ENCODE data around the gene IRF2BP2. TPM values are rescaled to one million over a fixed set of nuclear protein-coding genes. Genes with fewer than 3 reads are reported as not detected.
A peak's percentile ranks its signal among the peaks of the same experiment; 100 is the strongest.

Gene IRF2BP2
- polyA plus RNA-seq, 1 donor: 161 TPM

DNA sequence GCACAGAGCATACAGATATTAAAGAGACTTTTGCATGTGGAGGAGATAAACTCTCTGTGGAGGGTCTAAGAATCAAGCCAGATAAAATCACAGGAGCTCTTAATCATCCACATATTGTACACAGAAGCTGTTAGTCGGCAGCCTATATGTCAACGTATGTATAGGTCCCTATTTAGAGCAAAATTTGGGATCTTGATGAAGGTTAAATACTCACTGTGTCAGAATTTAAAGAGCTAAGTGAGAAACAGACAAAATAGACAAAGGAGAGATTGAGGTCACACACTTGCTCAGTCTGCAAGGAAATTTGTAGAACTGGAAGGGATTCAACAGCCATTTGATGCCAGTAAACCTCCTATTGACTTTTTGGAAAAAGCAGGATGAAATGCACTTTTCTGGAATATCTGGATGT lies 4.1 kb upstream of the IRF2BP2 start:
- DNase-seq: no peak
- no peaks in the 10 kb centered on the region for H3K27me3 ChIP-seq (ENCODE audit: control insufficient read depth, insufficient read depth, low read length)
- H3K4me1 ChIP-seq (ENCODE audit: control insufficient read depth, insufficient read depth, low read length): peaks cover 57% of the 10 kb centered on the region
- no peaks in the 10 kb centered on the region for H3K9me3 ChIP-seq (ENCODE audit: control insufficient read depth, low read depth, low read length)
- WGBS (ENCODE audit: insufficient coverage, low lambda C conversion rate): no CpG with 5 or more reads among the region's 2 CpGs
- H3K36me3 ChIP-seq (ENCODE audit: control insufficient read depth, insufficient read depth, low read length): no peaks in the 10 kb centered on the region
- no peak overlapping the region for H3K4me3 ChIP-seq (ENCODE audit: low read length)
- H3K27ac ChIP-seq (ENCODE audit: low read length): peak overlapping the region; percentile 100

DNA sequence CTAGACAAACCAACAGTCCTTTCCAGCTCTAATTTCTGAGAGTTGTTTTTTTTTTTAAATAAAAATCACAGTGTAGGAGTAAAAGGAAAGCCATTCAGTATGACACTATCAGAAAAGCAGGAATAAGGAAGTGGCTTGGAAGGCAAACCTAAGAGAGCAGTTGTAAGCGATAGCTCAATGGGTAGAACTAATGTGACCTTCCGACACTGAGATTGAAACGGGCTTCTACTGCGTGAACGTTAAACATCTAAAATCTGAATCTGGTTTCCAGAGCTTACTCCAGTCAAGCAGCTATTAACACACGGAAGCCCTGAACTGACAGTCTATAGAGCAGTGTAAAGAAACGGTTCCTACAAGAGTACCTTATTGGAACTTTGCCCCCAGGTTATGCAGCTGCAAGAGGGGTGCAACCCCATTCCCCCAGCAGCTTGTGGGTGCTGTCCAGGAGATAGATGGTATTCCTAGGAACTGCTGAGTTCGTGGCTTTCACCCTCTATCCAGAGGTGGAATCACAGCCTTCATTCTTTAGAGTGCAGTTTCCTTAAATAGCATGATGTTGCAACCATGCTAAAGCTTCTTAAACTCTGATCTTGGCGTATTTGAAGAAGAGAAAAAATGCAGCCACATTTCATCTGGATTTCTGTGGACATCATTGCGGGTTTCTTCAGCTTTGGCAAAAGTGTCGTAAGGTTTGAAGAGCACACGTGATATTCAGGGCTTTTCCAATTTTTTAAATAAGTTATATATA lies 3.3 kb upstream of the IRF2BP2 start:
- peaks cover 1% of the 10 kb centered on the region for H3K36me3 ChIP-seq (ENCODE audit: control insufficient read depth, insufficient read depth, low read length)
- H3K4me3 ChIP-seq (ENCODE audit: low read length): peak overlapping the region; percentile 2
- no peaks in the 10 kb centered on the region for H3K27me3 ChIP-seq (ENCODE audit: control insufficient read depth, insufficient read depth, low read length)
- peak; percentile 85 to 93 for DNase-seq
- no peaks in the 10 kb centered on the region for H3K9me3 ChIP-seq (ENCODE audit: control insufficient read depth, low read depth, low read length)
- peaks cover 49% of the 10 kb centered on the region for H3K4me1 ChIP-seq (ENCODE audit: control insufficient read depth, insufficient read depth, low read length)
- H3K27ac ChIP-seq (ENCODE audit: low read length): peak overlapping the region; percentile 100
- no CpG with 5 or more reads among the region's 12 CpGs for WGBS (ENCODE audit: insufficient coverage, low lambda C conversion rate)

DNA sequence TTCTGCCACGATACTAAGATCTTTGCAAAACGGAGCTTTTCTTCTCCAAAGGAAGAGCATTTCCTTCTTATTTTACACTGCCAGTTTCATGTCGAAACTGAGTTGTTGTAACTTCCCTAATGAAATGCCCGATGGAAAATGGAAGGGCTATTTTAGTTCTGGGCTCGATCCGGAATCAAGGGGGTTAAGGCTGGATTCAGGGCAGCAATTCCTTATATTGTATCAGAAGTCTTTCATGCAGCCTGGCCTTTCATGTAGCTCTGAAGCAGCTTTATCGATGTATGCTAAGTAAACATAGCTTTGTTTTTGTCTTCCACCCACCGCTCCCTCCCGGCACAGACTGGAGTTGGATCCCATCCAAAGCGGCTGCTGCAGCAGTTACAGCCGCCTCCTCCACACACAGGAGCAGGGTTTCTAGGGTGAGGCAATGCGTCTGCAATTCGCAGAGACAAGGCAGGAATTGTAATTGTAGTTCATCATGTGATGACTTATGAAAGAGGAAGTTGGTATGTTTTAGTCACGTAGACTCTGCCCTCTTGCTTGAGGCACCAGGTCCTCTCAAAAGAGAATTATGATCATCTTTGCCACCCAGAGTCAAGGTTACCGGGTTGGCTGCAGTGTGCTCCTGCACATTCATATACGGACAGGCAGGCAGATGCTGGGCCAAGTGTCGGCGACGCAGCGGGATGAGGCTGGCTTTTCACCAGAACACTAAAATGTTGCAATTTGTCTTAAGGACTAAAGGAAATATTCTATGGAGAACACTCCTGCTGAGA lies 2.6 kb upstream of the IRF2BP2 start:
- Histone ChIP-seq H3K27ac (ENCODE audit: low read length) (peak overlapping the region; percentile 100), H3K4me1 (ENCODE audit: control insufficient read depth, insufficient read depth, low read length) (peaks cover 48% of the 10 kb centered on the region), H3K36me3 (ENCODE audit: control insufficient read depth, insufficient read depth, low read length) (peaks cover 9% of the 10 kb centered on the region), H3K27me3 (ENCODE audit: control insufficient read depth, insufficient read depth, low read length) (no peaks in the 10 kb centered on the region), H3K9me3 (ENCODE audit: control insufficient read depth, low read depth, low read length) (no peaks in the 10 kb centered on the region), H3K4me3 (ENCODE audit: low read length) (peak overlapping the region; percentile 2)
- peak; percentile 98 to 99 for DNase-seq
- 29% methylated on average over 2 of the region's 20 CpGs for WGBS (ENCODE audit: insufficient coverage, low lambda C conversion rate)

DNA sequence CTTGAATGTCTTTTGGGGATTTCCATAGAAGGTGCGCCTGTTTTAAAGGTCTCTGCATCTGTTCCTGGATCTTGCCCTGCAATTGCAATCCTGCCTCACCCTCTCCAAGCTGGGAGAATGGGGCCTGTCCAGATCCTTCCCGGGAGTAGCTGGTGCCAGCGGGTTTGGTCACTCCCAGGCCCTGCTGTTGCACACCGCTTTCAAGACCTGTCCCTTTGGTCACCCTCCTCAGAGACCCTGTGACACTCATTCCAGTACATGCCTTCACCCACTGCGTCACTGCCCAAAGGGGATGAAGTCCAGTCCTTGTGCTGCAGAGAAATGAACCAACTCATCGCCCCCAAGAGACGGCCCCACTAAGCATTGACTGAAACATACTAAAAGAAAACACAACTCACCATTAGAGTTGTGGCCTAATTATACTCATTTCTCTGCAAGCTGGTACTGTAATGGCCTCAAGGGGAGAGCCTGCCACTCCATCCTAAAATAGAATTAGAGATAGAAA lies 1.9 kb upstream of the IRF2BP2 start:
- Histone ChIP-seq H3K4me3 (ENCODE audit: low read length) (peak overlapping the region; percentile 36), H3K27me3 (ENCODE audit: control insufficient read depth, insufficient read depth, low read length) (no peaks in the 10 kb centered on the region), H3K9me3 (ENCODE audit: control insufficient read depth, low read depth, low read length) (no peaks in the 10 kb centered on the region), H3K4me1 (ENCODE audit: control insufficient read depth, insufficient read depth, low read length) (peaks cover 41% of the 10 kb centered on the region), H3K27ac (ENCODE audit: low read length) (peak overlapping the region; percentile 100), H3K36me3 (ENCODE audit: control insufficient read depth, insufficient read depth, low read length) (peaks cover 15% of the 10 kb centered on the region)
- DNase-seq: peak in 1 of 2 donors; percentile 88
- no CpG with 5 or more reads among the region's 7 CpGs for WGBS (ENCODE audit: insufficient coverage, low lambda C conversion rate)

DNA sequence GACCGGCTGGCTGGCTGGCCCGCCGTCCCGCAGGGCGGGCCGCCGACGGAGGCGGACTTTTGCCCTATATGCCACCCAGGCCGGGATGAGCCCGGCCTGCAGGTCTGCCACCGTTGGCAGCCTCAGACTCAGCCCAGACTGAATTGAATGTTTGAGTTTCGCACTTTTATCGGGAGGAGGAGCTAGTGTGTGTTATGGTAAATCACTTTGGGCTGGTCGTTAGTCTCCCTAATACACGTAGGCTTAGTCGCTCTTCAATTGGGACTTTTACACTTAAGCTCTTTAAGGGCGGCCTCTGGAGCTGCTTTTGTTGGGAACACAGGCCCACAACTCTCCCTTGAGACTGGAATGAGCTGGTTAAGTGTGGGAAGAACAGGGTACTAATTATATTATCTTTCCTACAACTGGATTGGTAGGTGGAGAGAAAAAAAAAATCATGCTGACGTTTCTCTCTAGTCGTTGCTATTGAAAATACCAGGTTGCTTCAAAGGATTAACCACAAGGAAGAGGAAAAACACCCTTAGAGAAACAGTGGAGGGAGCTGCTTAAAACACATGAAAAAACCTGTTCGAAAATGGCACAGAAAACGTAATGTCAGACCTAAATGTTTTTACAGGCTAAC lies 1.4 kb upstream of the IRF2BP2 start:
- Histone ChIP-seq H3K9me3 (ENCODE audit: control insufficient read depth, low read depth, low read length) (no peaks in the 10 kb centered on the region), H3K36me3 (ENCODE audit: control insufficient read depth, insufficient read depth, low read length) (peaks cover 20% of the 10 kb centered on the region), H3K4me1 (ENCODE audit: control insufficient read depth, insufficient read depth, low read length) (peaks cover 36% of the 10 kb centered on the region), H3K27me3 (ENCODE audit: control insufficient read depth, insufficient read depth, low read length) (no peaks in the 10 kb centered on the region), H3K27ac (ENCODE audit: low read length) (peak overlapping the region; percentile 100), H3K4me3 (ENCODE audit: low read length) (peak overlapping the region; percentile 36)
- WGBS (ENCODE audit: insufficient coverage, low lambda C conversion rate): no CpG with 5 or more reads among the region's 22 CpGs
- DNase-seq: peak in 1 of 2 donors; percentile 93

DNA sequence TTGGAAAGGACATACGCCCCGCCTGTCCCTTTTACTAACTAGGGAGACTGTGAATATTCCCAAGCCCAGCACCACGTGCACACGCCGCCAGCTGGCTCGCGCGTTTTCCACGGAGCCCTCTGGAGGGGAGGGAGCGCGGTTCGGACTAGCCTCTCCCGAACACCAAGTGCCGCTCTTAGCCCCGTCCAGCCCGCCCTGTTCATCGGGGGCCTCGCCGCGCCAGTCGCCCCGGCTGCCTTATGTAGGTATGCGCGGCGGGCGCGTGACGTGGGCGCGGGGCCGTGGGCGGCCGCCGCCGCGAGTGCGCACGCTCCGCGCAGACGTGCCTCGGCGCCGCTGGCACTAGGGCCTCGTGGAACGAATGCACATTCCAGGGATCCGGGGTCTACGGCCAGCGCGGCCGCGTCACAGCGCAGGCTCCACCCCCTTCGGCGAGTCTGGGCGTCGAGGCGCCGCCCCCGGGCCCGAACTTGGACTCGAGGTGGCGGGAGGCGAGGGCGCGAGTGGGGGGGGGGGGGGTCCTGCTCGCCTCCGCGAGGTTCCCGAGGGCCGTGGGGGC lies 767 bp upstream of the IRF2BP2 start:
- peak overlapping the region; percentile 100 for H3K27ac ChIP-seq (ENCODE audit: low read length)
- peaks cover 34% of the 10 kb centered on the region for H3K4me1 ChIP-seq (ENCODE audit: control insufficient read depth, insufficient read depth, low read length)
- DNase-seq: peak; percentile 97 to 99
- peaks cover 26% of the 10 kb centered on the region for H3K36me3 ChIP-seq (ENCODE audit: control insufficient read depth, insufficient read depth, low read length)
- no peaks in the 10 kb centered on the region for H3K27me3 ChIP-seq (ENCODE audit: control insufficient read depth, insufficient read depth, low read length)
- no peaks in the 10 kb centered on the region for H3K9me3 ChIP-seq (ENCODE audit: control insufficient read depth, low read depth, low read length)
- WGBS (ENCODE audit: insufficient coverage, low lambda C conversion rate): no CpG with 5 or more reads among the region's 71 CpGs
- H3K4me3 ChIP-seq (ENCODE audit: low read length): peak overlapping the region; percentile 74

DNA sequence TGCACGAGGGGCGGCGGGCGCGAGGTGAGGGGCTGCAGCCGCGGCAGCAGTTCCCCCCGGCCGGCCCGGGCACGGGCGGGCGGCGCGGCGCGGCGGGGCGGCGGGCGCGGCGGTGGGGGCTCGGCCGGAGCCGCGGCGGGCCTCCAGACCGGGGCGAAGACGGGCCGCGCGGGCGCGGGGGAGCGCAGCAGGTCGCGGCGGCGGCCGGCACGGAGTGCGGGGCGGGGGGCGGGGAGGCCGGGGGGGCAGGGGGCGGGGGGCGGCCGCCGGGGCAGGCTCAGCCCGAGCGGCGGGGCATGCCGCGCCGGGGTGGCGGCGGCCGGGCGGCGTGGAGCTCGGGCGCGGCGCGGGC lies 311 bp downstream of the IRF2BP2 start:
- H3K4me1 ChIP-seq (ENCODE audit: control insufficient read depth, insufficient read depth, low read length): peaks cover 33% of the 10 kb centered on the region
- peak overlapping the region; percentile 100 for H3K27ac ChIP-seq (ENCODE audit: low read length)
- WGBS (ENCODE audit: insufficient coverage, low lambda C conversion rate): no CpG with 5 or more reads among the region's 67 CpGs
- no peaks in the 10 kb centered on the region for H3K27me3 ChIP-seq (ENCODE audit: control insufficient read depth, insufficient read depth, low read length)
- no peak for DNase-seq
- H3K9me3 ChIP-seq (ENCODE audit: control insufficient read depth, low read depth, low read length): no peaks in the 10 kb centered on the region
- no peak overlapping the region for H3K4me3 ChIP-seq (ENCODE audit: low read length)
- peaks cover 29% of the 10 kb centered on the region for H3K36me3 ChIP-seq (ENCODE audit: control insufficient read depth, insufficient read depth, low read length)

DNA sequence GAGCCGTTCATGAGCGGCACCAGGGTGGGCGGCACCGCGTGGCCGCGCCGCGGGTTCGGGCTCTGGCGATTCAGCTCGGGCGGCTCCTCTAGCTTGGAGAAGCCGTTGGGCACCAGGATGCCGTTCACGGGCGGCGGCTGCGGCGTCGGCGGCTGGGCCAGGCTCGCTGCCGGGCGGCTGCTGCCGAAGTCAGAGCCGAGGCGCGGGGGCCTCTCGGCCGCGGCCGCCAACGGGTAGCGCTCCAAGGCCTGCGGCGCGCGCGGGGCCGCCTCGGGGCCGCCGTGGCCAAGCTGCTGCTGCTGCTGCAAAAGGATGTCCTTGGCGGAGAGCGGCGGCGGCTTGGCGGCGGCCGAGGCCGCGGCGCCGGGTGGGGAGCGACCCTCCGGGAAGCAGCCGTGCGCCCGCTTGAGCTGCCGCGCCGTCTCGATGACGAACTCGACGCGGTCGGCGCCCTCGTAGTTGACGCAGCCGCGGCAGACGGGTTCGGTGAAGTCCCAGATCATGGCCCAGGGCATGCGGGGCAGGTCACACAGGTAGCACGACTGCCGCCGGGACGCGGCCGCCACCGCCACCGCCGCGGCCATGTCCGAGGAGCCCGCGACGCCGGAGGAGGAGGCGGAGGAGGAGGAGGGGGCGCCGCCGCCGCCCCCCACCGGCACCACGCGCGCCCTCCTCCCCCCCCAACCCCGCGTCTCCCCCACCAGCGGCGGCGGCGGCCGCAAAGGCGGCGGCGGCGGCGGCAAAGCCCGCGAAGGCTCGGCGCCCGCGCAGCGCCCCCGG lies 877 bp downstream of the IRF2BP2 start:
- Histone ChIP-seq H3K27ac (ENCODE audit: low read length) (peak overlapping the region; percentile 99), H3K9me3 (ENCODE audit: control insufficient read depth, low read depth, low read length) (no peaks in the 10 kb centered on the region), H3K27me3 (ENCODE audit: control insufficient read depth, insufficient read depth, low read length) (no peaks in the 10 kb centered on the region), H3K4me3 (ENCODE audit: low read length) (peak overlapping the region; percentile 86), H3K36me3 (ENCODE audit: control insufficient read depth, insufficient read depth, low read length) (peaks cover 30% of the 10 kb centered on the region), H3K4me1 (ENCODE audit: control insufficient read depth, insufficient read depth, low read length) (peaks cover 27% of the 10 kb centered on the region)
- DNase-seq: peak in 1 of 2 donors; percentile 64
- no CpG with 5 or more reads among the region's 121 CpGs for WGBS (ENCODE audit: insufficient coverage, low lambda C conversion rate)

DNA sequence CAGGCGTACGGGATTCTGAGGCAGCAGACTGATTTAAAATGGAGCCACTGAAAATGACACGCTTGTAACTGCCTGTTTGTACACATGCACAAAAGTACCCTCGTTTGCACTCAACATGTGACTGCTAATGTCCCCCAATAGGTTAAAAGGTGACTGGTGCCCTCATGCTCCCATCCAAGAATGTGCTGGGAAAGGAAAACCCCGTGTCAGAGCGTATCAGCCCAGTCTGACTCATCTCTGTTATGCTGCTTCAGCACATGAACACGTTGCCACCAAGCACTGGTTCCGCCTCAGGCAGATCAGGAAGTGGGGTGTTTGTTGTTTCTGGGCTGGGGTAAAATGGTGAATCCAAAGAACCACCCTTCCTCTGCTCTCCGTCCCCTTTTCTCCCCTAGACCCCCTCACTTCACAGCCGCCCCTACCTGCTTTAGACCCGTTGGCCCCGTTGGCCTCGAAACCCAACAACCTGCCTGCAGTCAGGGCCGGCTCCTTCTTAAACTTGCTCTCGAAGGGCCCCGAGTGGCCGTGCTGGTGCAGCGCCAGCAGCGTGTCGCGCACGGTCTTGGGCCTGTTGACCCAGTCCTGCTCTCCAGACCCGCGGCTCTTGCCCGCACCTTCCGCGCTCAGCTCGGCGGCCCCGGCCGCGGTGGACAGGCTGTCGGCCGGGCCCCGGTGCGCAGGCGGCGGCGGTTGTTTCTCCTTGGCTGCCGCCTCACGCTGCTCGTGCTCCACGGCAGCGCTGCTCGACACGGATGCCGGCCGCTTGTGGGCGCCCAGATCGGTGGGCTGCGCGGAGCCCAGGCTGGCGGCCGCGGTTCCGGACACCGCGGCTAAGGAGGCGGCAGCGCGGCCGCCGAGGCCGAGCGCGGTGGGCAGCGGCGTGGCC lies 1.7 kb downstream of the IRF2BP2 start:
- peaks cover 19% of the 10 kb centered on the region for H3K4me1 ChIP-seq (ENCODE audit: control insufficient read depth, insufficient read depth, low read length)
- DNase-seq: peak; percentile 91 to 94
- 0% methylated on average over 1 of the region's 68 CpGs for WGBS (ENCODE audit: insufficient coverage, low lambda C conversion rate)
- H3K27ac ChIP-seq (ENCODE audit: low read length): peak overlapping the region; percentile 99
- H3K27me3 ChIP-seq (ENCODE audit: control insufficient read depth, insufficient read depth, low read length): no peaks in the 10 kb centered on the region
- H3K36me3 ChIP-seq (ENCODE audit: control insufficient read depth, insufficient read depth, low read length): peaks cover 30% of the 10 kb centered on the region
- peak overlapping the region; percentile 86 for H3K4me3 ChIP-seq (ENCODE audit: low read length)
- H3K9me3 ChIP-seq (ENCODE audit: control insufficient read depth, low read depth, low read length): no peaks in the 10 kb centered on the region

Data from large intestine (tissue), 3 donors.